GM19025 (cell line): ENCODE measurements around the gene ZNF722.
"Not testable (repeated sequence)": the region's sequence is repeated elsewhere in the genome, so short reads cannot be mapped to it uniquely, and the experiment has no call there.

ENCODE experiments used
- ATAC-seq: cut with Tn5 transposase; IDR thresholded peaks from one replicate; pipeline ENCODE4 v1.9.1; 2021; ENCODE audit warnings: mild to moderate bottlenecking, low read depth, moderate library complexity; ENCODE audit not compliant: unreplicated experiment

The ZNF722 gene

GRCh38 chr7:63998549-63998948 is at the start of gene ZNF722:
Gene ZNF722 (plus strand): TSS chr7:63998849. CDS start chr7:63998962, 113 bp downstream.
- no peak for ATAC-seq

GRCh38 chr7:63953181-63953580 is 45.5 kb upstream of the ZNF722 start:
- ATAC-seq: no peak

DNA sequence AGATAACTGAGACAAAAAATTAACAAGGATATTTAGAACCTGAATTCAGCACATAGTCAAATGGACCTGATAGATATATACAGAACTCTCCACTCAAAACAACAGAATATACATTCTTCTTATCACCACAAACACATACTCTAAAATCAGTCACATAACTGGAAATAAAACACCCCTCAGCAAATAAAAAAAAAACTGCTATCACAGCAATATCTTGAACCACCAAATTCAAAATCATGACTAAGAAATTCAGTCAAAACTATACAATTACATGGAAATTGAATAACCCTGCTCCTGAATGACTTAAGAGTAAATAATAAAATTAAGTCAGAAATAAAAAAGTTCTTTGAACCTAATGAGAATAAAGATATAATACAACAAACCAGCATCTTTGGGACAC is 30.0 kb upstream of the ZNF722 start:
- no peak for ATAC-seq

DNA sequence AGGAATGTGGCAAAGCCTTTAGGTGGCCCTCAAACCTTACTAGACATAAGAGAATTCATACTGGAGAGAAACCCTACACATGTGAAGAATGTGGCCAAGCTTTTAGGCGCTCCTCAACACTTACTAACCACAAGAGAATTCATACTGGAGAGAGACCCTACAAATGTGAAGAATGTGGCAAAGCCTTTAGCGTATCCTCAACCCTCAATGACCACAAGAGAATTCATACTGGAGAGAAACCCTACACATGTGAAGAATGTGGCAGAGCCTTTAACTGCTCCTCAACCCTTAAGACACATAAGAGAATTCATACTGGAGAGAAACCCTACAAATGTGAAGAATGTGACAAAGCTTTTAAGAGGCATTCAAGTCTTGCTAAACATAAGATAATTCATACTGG is 16.8 kb downstream of the ZNF722 start:
- not testable (repeated sequence) for ATAC-seq

GRCh38 chr7:64035388-64035787 is 36.7 kb downstream of the ZNF722 start:
- no peak for ATAC-seq

DNA sequence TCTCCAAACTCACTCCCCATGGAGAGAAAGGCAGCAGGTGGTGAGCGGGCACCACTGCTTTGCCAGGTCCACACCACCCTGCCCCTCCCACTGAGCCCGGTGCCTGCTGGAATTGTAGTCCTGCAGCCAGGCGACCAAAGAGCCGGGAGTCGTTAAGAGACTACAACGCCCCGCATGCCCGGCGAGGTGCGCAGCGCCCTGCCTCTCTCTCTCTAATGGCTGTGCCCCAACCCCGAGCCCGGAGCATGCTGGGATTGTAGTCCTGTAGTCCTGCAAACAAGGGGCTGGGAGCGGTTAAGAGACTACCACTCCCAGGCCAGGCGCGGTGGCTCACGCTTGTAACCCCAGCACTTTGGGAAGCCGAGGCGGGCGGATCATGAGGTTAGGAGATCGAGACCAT is 38.4 kb downstream of the ZNF722 start:
- no peak for ATAC-seq

GRCh38 chr7:64045301-64046040 is 46.8 kb downstream of the ZNF722 start, which contains the start of gene ZNF727:
Gene ZNF727 (plus strand): TSS chr7:64045434. CDS start chr7:64045622, 188 bp downstream.
- no peak for ATAC-seq

DNA sequence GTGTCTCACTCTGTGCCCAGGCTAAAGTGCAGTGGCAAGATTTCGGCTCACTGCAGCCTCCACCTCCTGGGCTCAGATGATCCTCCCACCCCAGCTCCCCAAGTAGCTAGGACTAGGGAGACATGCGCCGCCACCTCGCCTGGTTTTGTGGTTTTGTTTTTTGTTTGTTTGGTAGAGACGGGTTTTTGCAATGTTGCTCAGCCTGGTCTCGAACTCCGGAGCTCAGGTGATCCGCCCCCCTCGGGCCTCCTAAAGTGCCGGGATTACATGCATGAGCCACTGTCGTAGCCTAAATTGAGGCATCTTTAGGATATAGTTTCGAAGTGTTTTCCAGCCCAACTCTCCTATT is 47.4 kb downstream of the ZNF722 start:
- no peak for ATAC-seq
